Peyer's patch (tissue), 4 donors: ENCODE measurements around the gene CDH12. TPM values are rescaled to one million over a fixed set of nuclear protein-coding genes. Genes with fewer than 3 reads are reported as not detected.
A peak's percentile ranks its signal among the peaks of the same experiment; 100 is the strongest.

Experiments used
- DNase-seq, 3 donors: peaks; one replicate each; pipeline ENCODE4 v3.0.0-alpha.2; 2017 to 2019
- H3K27ac ChIP-seq, 4 donors: fragments of 200-600 bp; sonication (generic); one replicate each; pipeline ENCODE4 v1.5.1; 2016 to 2019
- H3K27me3 ChIP-seq, 2 donors: fragments of 200-600 bp; sonication (generic); one replicate each; pipeline ENCODE4 v1.5.1; 2019
- H3K36me3 ChIP-seq, 3 donors: fragments of 200-600 bp; sonication (generic); one replicate each; pipeline ENCODE4 v1.5.1; 2016 to 2019
- H3K4me1 ChIP-seq, 4 donors: fragments of 200-600 bp; sonication (generic); one replicate each; pipeline ENCODE4 v1.5.1; 2016 to 2019
- H3K4me3 ChIP-seq, 4 donors: fragments of 200-600 bp; sonication (generic); 1 replicate in 3 of 4; 2 replicates in 1 of 4; pipeline ENCODE4 v1.5.1; 2016 to 2019; ENCODE audit warnings: mild to moderate bottlenecking in 1 of 4
- H3K9me3 ChIP-seq, 4 donors: fragments of 200-600 bp; sonication (generic); one replicate each; pipeline ENCODE4 v1.5.1; 2016 to 2019; ENCODE audit warnings: mild to moderate bottlenecking in 1 of 4
- POLR2A ChIP-seq, 2 donors: fragments of 450-650 bp; IDR thresholded peaks; one replicate each; pipeline ENCODE4 v1.5.1; 2017; ENCODE audit warnings: antibody characterized with exemption in 2 of 2, mild to moderate bottlenecking in 2 of 2, moderate library complexity in 2 of 2
- total RNA-seq, 4 donors: library from RNA; depleted of rRNA; stranded (reverse); fragments of >200 nt; gene quantifications; one replicate each; pipeline ENCODE4 v1.1.0, GENCODE V29; 2016
- TF ChIP-seq, protein P1 (sequence below), 6 experiments: fragments of 450-650 bp in 4 of 6; fragments of 200-600 bp in 2 of 6; sonication (generic) in 1 of 6; IDR thresholded peaks; one replicate each; pipeline ENCODE4 v1.5.1; 2017 to 2019; ENCODE audit warnings: antibody characterized with exemption in 6 of 6, mild to moderate bottlenecking in 3 of 6, moderate library complexity in 1 of 6

Gene CDH12
- total RNA-seq, 4 donors from 2014 or later, result not detected

GRCh38 chr5:22708770-22709328, 144.3 kb downstream of the CDH12 start:
- no peaks in the 10 kb centered on the region for H3K36me3 ChIP-seq
- no peak for TF ChIP-seq POLR2A (IDR thresholded peaks at IDR 0.05)
- TF ChIP-seq, protein P1, sequence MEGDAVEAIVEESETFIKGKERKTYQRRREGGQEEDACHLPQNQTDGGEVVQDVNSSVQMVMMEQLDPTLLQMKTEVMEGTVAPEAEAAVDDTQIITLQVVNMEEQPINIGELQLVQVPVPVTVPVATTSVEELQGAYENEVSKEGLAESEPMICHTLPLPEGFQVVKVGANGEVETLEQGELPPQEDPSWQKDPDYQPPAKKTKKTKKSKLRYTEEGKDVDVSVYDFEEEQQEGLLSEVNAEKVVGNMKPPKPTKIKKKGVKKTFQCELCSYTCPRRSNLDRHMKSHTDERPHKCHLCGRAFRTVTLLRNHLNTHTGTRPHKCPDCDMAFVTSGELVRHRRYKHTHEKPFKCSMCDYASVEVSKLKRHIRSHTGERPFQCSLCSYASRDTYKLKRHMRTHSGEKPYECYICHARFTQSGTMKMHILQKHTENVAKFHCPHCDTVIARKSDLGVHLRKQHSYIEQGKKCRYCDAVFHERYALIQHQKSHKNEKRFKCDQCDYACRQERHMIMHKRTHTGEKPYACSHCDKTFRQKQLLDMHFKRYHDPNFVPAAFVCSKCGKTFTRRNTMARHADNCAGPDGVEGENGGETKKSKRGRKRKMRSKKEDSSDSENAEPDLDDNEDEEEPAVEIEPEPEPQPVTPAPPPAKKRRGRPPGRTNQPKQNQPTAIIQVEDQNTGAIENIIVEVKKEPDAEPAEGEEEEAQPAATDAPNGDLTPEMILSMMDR (IDR thresholded peaks at IDR 0.05), result no peak

GRCh38 chr5:22706901-22707300, 146.2 kb downstream of the CDH12 start:
- DNase-seq, result no peak
- H3K27me3 ChIP-seq, result no peaks in the 10 kb centered on the region
- TF ChIP-seq POLR2A (IDR thresholded peaks at IDR 0.05), result no peak
- TF ChIP-seq, protein P1 (IDR thresholded peaks at IDR 0.05), result no peak

More at GRCh38 chr5:22708770-22709328, 144.3 kb downstream of the CDH12 start:
- H3K9me3 ChIP-seq, result no peaks in the 10 kb centered on the region
- no peaks in the 10 kb centered on the region for H3K4me1 ChIP-seq
- no peaks in the 10 kb centered on the region for H3K27me3 ChIP-seq
- no peak for DNase-seq
- H3K4me3 ChIP-seq, result no peak overlapping the region
- H3K27ac ChIP-seq, result no peak overlapping the region

DNA sequence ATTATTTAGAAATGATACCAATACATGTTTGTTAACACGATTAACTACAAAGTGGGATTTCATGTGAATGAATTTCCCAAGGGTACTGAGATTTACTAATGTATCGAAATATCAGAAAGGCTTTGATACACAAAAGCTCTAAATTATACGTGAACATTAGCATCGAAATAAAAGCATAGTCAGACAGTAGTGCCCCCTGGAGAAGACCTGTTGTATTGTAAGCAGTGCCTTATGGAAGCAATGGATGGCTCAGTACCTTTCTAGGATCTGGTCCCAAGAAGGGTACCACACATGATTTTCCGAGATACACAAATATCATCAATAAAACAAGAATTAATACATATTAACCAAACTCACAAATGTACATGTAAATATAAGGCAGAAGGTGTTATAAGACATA, 153.8 kb downstream of the CDH12 start:
- Histone ChIP-seq H3K27me3 (no peaks in the 10 kb centered on the region), H3K27ac (no peak overlapping the region), H3K4me1 (no peaks in the 10 kb centered on the region), H3K4me3 (no peak overlapping the region), H3K9me3 (no peaks in the 10 kb centered on the region), H3K36me3 (no peaks in the 10 kb centered on the region)
- no peak for DNase-seq
- TF ChIP-seq, protein P1 (IDR thresholded peaks at IDR 0.05), result peak in 1 of 6 experiments; percentile 12
- TF ChIP-seq POLR2A (IDR thresholded peaks at IDR 0.05), result no peak

More at GRCh38 chr5:22706901-22707300, 146.2 kb downstream of the CDH12 start:
- Histone ChIP-seq H3K27ac (no peak overlapping the region), H3K9me3 (no peaks in the 10 kb centered on the region), H3K4me1 (no peaks in the 10 kb centered on the region), H3K4me3 (no peak overlapping the region), H3K36me3 (no peaks in the 10 kb centered on the region)

GRCh38 chr5:22693121-22693520, 160.0 kb downstream of the CDH12 start:
- TF ChIP-seq POLR2A (IDR thresholded peaks at IDR 0.05), result no peak
- TF ChIP-seq, protein P1 (IDR thresholded peaks at IDR 0.05), result no peak
- no peak overlapping the region for H3K27ac ChIP-seq

GRCh38 chr5:22683050-22683449, 170.1 kb downstream of the CDH12 start:
- no peaks in the 10 kb centered on the region for H3K4me1 ChIP-seq
- no peaks in the 10 kb centered on the region for H3K27me3 ChIP-seq
- no peak overlapping the region for H3K27ac ChIP-seq
- H3K9me3 ChIP-seq, result no peaks in the 10 kb centered on the region
- H3K36me3 ChIP-seq, result no peaks in the 10 kb centered on the region
- no peak for DNase-seq
- no peak overlapping the region for H3K4me3 ChIP-seq
- TF ChIP-seq POLR2A (IDR thresholded peaks at IDR 0.05), result no peak
- TF ChIP-seq, protein P1 (IDR thresholded peaks at IDR 0.05), result no peak

More at GRCh38 chr5:22693121-22693520, 160.0 kb downstream of the CDH12 start:
- H3K4me1 ChIP-seq, result no peaks in the 10 kb centered on the region
- H3K4me3 ChIP-seq, result no peak overlapping the region
- no peaks in the 10 kb centered on the region for H3K27me3 ChIP-seq
- no peak for DNase-seq
- no peaks in the 10 kb centered on the region for H3K36me3 ChIP-seq
- no peaks in the 10 kb centered on the region for H3K9me3 ChIP-seq
